COR-L47 (cell line): ENCODE measurements around the gene ATP5PO.

ENCODE experiments used
- DNase-seq: peaks from one replicate; lab custom pipeline; 2025; lab: John Stamatoyannopoulos, UW

Gene ATP5PO

GRCh38 chr21:33899199-33899598 is 16.4 kb downstream of the ATP5PO start:
- DNase-seq = no peak

GRCh38 chr21:33898586-33898985 is 17.0 kb downstream of the ATP5PO start:
- DNase-seq = no peak

GRCh38 chr21:33897739-33898138 is 17.9 kb downstream of the ATP5PO start:
- no peak for DNase-seq

- no peak for DNase-seq
These were observed 18.5 kb downstream of the ATP5PO start for GRCh38 chr21:33897098-33897497.

GRCh38 chr21:33896691-33897090 is 18.9 kb downstream of the ATP5PO start:
- DNase-seq = no peak

- DNase-seq = no peak
These were observed 20.2 kb downstream of the ATP5PO start for GRCh38 chr21:33895356-33895755.

- DNase-seq = peak; percentile 83
These were observed 20.8 kb downstream of the ATP5PO start for GRCh38 chr21:33894736-33895288.

GRCh38 chr21:33893917-33894316 is 21.7 kb downstream of the ATP5PO start:
- no peak for DNase-seq

- no peak for DNase-seq
These were observed 22.8 kb downstream of the ATP5PO start for GRCh38 chr21:33892853-33893252.

GRCh38 chr21:33890187-33890586 is 25.4 kb downstream of the ATP5PO start:
- no peak for DNase-seq

- no peak for DNase-seq
These were observed 29.3 kb downstream of the ATP5PO start for GRCh38 chr21:33886321-33886720.

GRCh38 chr21:33885172-33885514 is 30.5 kb downstream of the ATP5PO start:
- no peak for DNase-seq

- DNase-seq = no peak
These were observed 31.0 kb downstream of the ATP5PO start for GRCh38 chr21:33884376-33885171.

- DNase-seq = no peak
These were observed 32.5 kb downstream of the ATP5PO start for GRCh38 chr21:33883118-33883517.

- DNase-seq = no peak
These were observed 33.7 kb downstream of the ATP5PO start for GRCh38 chr21:33881689-33882440.

GRCh38 chr21:33880626-33881025 is 35.0 kb downstream of the ATP5PO start:
- DNase-seq = no peak

GRCh38 chr21:33878824-33879223 is 36.8 kb downstream of the ATP5PO start:
- no peak for DNase-seq

GRCh38 chr21:33875026-33875695 is 40.4 kb downstream of the ATP5PO start:
- no peak for DNase-seq

- DNase-seq = no peak
These were observed 41.4 kb downstream of the ATP5PO start for GRCh38 chr21:33874161-33874560.

- DNase-seq = no peak
These were observed 42.6 kb downstream of the ATP5PO start for GRCh38 chr21:33872881-33873515.

- no peak for DNase-seq
These were observed 44.4 kb downstream of the ATP5PO start for GRCh38 chr21:33871171-33871570.

- DNase-seq = no peak
These were observed 44.8 kb downstream of the ATP5PO start for GRCh38 chr21:33870768-33871167.
